Measurements from ENCODE around the gene ANKRD13D. TPM values are rescaled to one million over a fixed set of nuclear protein-coding genes. Genes with fewer than 3 reads are reported as not detected.

ANKRD13D gene
- total RNA-seq, 4 donors from 2014 or later, result 46.8 to 158 (median 69.5) TPM

GRCh38 chr11:67320691-67321090, 31.6 kb downstream of the ANKRD13D start:
- Histone ChIP-seq H3K36me3 (peaks cover 0 to 14% (median 0%) of the 10 kb centered on the region in 3 donors), H3K27ac (no peak overlapping the region), H3K4me3 (no peak overlapping the region), H3K9me3 (no peaks in the 10 kb centered on the region), H3K27me3 (no peaks in the 10 kb centered on the region), H3K4me1 (peaks cover 0 to 33% (median 6%) of the 10 kb centered on the region in 4 donors)
- TF ChIP-seq CTCF (IDR thresholded peaks at IDR 0.05), result no peak
- no peak for DNase-seq (ENCODE audit: low spot score in 2 of 2)
- WGBS, 2 donors, result 80 to 86% methylated on average over 2 of the region's 2 CpGs

GRCh38 chr11:67321313-67321871, 32.3 kb downstream of the ANKRD13D start:
- Histone ChIP-seq H3K4me3 (no peak overlapping the region), H3K27ac (no peak overlapping the region), H3K4me1 (peaks cover 0 to 32% (median 6%) of the 10 kb centered on the region in 4 donors), H3K27me3 (no peaks in the 10 kb centered on the region), H3K36me3 (peaks cover 0 to 14% (median 0%) of the 10 kb centered on the region in 3 donors), H3K9me3 (no peaks in the 10 kb centered on the region)
- DNase-seq (ENCODE audit: low spot score in 2 of 2), result no peak
- 85 to 86% methylated on average over 6 of the region's 6 CpGs for WGBS, 2 donors
- TF ChIP-seq POLR2A (IDR thresholded peaks at IDR 0.05), result no peak
- TF ChIP-seq CTCF (IDR thresholded peaks at IDR 0.05), result no peak
- no peak for TF ChIP-seq EP300 (IDR thresholded peaks at IDR 0.05)

GRCh38 chr11:67322049-67322448, 32.9 kb downstream of the ANKRD13D start:
- Histone ChIP-seq H3K36me3 (peaks cover 0 to 14% (median 0%) of the 10 kb centered on the region in 3 donors), H3K9me3 (no peaks in the 10 kb centered on the region), H3K27me3 (no peaks in the 10 kb centered on the region), H3K4me1 (peaks cover 0 to 27% (median 6%) of the 10 kb centered on the region in 4 donors), H3K27ac (no peak overlapping the region), H3K4me3 (no peak overlapping the region)
- 92 to 95% methylated on average over 3 of the region's 3 CpGs for WGBS, 2 donors
- DNase-seq (ENCODE audit: low spot score in 2 of 2), result no peak
- TF ChIP-seq CTCF (IDR thresholded peaks at IDR 0.05) (no peak), POLR2A (IDR thresholded peaks at IDR 0.05) (no peak), EP300 (IDR thresholded peaks at IDR 0.05) (no peak)

GRCh38 chr11:67323526-67323925, 34.4 kb downstream of the ANKRD13D start:
- H3K27me3 ChIP-seq, result no peaks in the 10 kb centered on the region
- peaks cover 0 to 14% (median 0%) of the 10 kb centered on the region in 3 donors for H3K36me3 ChIP-seq
- no peak for DNase-seq (ENCODE audit: low spot score in 2 of 2)
- H3K4me1 ChIP-seq, result peaks cover 0 to 21% (median 4%) of the 10 kb centered on the region in 4 donors
- H3K27ac ChIP-seq, result no peak overlapping the region
- H3K4me3 ChIP-seq, result no peak overlapping the region
- TF ChIP-seq CTCF (IDR thresholded peaks at IDR 0.05) (no peak), POLR2A (IDR thresholded peaks at IDR 0.05) (no peak), EP300 (IDR thresholded peaks at IDR 0.05) (no peak)
- H3K9me3 ChIP-seq, result no peaks in the 10 kb centered on the region
- WGBS, 2 donors, result 81 to 82% methylated on average over 7 of the region's 7 CpGs

- no peak overlapping the region for H3K27ac ChIP-seq
- TF ChIP-seq CTCF (IDR thresholded peaks at IDR 0.05) (no peak), EP300 (IDR thresholded peaks at IDR 0.05) (no peak), POLR2A (IDR thresholded peaks at IDR 0.05) (no peak)
- H3K36me3 ChIP-seq, result peaks cover 0 to 20% (median 0%) of the 10 kb centered on the region in 3 donors
- H3K4me1 ChIP-seq, result no peaks in the 10 kb centered on the region
- WGBS, 2 donors, result 82 to 86% methylated on average over 6 of the region's 6 CpGs
- H3K4me3 ChIP-seq, result no peak overlapping the region
- H3K9me3 ChIP-seq, result no peaks in the 10 kb centered on the region
- H3K27me3 ChIP-seq, result no peaks in the 10 kb centered on the region
- DNase-seq (ENCODE audit: low spot score in 2 of 2), result no peak
Measured at GRCh38 chr11:67332081-67332691, 43.1 kb downstream of the ANKRD13D start.

Data from tibial nerve (tissue), 4 donors.